IPS DF 4.7 (cell line): Measurements from ENCODE around the gene AKR1E2.
"Not testable (repeated sequence)": the region's sequence is repeated elsewhere in the genome, so short reads cannot be mapped to it uniquely, and the experiment has no call there.

ENCODE experiments used
- DNase-seq: peaks from one replicate; pipeline ENCODE4 v3.0.0-alpha.2; 2013; ENCODE audit warnings: low spot score; ENCODE audit errors: extremely low read depth

AKR1E2 gene

DNA sequence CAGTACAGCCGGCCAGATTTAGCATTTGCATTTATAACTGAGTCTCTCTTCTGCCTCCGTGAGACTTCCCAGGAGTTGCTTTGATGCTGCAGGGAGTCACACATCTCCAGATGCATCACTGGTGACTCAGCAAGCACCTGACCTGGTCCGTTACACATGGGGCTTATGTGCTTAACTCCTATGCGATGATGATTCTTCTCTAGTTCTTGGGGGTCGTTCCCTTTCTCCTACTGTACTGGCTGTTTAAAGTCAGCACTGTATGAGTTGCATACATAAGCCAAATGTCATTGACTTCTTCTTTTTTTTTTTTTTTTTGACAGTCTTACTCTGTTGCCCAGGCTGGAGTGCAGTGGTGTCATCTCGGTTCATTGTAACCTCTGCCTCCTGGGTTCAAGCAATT is 13.0 kb upstream of the AKR1E2 start:
- no peak for DNase-seq

- no peak for DNase-seq
Observed at GRCh38 chr10:4813496-4813895, 12.5 kb upstream of the AKR1E2 start.

DNA sequence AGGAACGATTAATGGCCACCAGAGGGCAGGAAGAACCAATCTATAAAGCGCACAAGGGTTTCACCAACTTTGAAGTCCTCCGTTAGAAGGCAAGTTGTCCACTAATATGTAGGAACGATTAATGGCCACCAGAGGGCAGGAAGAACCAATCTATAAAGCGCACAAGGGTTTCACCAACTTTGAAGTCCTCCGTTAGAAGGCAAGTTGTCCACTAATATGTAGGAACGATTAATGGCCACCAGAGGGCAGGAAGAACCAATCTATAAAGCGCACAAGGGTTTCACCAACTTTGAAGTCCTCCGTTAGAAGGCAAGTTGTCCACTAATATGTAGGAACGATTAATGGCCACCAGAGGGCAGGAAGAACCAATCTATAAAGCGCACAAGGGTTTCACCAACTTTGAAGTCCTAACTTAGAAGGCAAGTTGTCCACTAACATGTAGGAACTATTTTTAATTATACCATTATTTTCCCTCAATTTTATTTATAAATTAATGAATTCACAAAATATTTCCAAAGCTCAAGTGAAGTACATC is 10.3 kb upstream of the AKR1E2 start:
- DNase-seq, result not testable (repeated sequence)

DNA sequence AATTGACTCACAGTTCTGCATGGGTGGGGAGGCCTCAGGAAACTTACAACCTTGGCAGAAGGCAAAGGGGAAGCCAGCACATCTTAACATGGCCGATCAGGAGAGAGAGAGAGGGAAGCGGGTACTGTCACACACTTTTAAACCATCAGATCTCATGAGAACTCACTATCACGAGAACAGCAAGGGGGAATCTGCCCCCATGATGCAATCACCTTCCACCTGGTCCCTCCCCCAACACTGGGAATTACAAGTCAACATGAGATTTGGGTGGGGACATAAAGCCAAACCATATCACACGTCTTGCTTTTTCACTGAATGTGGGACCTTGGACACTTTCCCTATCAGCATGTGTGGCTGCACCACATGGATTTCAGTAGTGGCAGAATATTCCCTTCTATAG is 9.0 kb upstream of the AKR1E2 start:
- DNase-seq, result no peak

- no peak for DNase-seq
Observed at GRCh38 chr10:4819067-4819466, 6.9 kb upstream of the AKR1E2 start.

- DNase-seq, result no peak
Observed at GRCh38 chr10:4819707-4820106, 6.3 kb upstream of the AKR1E2 start.

DNA sequence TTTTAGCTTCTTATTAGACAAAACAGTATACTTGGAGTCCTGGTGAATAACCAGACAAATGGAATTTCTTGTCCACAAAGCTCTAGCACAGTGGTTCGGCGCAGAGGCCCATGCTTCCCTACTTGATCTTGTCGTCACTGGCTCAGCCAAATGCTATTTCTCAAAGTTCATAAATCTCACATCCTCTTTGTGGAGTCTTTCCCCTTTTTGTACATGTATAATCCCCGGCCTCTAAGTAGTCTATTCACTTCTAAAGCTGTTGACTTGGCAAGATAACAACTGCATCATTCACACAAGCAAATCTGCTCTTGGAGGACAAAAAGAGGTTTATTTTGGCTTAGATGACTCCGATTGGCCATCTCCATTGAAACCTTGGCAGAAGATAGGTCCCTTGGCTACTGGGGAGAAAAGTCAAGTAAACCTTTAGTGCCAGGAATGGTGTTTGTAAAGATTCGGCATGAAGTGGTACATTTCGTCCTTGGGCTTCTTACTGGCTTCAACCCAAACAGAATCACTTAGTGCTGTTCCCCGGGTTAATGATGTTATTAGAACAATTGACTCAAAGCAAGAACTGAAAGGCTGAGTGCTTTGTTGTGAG is 5.1 kb upstream of the AKR1E2 start:
- DNase-seq, result no peak

DNA sequence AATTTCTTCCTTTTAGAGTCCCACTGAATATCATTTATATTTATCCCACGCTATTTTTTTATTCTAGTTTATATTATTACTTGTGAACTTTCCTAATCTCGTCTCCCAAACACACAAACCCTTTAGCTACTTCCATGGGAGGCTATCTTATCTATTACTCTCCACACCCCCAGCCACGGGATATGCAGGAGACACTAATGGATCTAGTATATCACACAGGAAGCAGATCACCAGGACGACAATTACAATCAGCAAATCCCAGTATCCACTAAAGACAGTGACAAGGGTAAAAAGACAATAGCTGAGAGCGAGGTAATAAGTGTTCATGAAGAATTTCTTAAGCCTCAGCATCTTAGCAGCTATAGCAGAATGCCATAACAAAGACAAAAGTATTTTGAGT is 3.8 kb upstream of the AKR1E2 start:
- DNase-seq, result no peak

DNA sequence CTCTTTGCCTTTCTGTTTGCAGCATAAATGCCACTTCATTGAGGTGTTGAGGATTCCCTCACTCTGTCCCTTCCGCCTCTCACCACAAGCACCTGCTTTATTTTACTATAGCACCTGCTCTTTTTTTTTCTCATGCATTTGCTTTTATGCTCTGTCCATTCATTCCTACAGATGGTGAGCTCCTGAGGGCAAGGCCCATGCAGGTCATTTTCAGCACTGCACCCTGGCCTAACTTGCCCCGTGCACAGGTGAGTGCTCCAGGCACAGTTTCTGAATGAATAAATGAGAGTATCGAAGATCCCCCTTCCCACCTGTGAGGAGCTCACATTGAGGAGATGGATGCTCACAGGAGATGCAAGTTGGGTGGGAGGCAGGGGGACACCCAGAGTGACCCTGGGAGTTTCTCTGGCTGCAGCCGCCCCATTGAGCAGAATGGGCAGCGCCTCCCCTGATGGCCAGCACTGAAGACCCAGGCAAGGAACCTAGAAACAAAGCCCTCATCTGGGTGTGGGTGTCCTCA is 1.2 kb upstream of the AKR1E2 start:
- DNase-seq, result no peak

DNA sequence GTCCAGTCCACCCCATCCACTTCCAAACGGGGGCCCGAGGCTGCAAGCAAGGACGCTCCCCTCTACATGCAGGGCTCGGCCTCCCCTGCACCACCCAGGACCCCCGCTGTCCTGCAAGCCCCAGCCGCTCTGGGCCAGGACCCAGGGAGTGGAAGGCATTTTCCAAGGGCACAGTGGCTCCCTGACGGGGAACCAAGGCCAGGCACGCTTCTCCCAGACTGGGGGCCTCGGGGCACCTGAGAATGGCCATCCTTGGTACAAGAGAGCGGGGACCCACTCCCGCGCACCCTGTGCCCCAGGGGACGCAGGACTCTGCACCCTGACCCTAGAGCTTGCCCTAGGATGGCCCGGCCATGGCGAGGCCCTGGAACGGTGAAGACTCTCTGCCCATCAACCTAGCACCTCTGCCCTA is 545 bp upstream of the AKR1E2 start:
- no peak for DNase-seq

DNA sequence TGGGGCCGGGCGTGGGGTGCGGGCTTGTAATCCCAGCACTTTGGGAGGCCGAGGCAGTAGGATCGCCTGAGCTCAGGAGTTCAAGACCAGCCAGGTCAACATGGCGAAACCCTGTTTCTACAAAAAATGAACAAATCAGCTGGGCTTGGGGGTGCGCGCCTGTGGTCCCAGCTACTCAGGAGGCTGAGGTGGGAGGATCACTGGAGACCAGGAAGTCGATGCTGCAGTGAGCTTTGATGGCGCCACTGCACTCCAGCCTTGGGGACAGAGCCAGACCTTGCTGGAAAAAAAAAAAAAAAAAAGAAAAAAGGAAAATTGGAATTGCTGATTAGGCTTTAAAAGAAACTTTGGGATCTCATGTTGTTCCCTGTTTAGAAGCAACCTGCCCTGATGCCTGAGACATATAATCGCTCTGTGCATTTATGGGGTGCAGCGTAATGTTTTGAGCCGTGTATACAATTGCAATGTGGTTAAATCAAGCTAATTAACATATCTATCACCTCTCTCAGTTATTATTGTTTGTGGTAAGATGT is 851 bp downstream of the AKR1E2 start:
- no peak for DNase-seq

DNA sequence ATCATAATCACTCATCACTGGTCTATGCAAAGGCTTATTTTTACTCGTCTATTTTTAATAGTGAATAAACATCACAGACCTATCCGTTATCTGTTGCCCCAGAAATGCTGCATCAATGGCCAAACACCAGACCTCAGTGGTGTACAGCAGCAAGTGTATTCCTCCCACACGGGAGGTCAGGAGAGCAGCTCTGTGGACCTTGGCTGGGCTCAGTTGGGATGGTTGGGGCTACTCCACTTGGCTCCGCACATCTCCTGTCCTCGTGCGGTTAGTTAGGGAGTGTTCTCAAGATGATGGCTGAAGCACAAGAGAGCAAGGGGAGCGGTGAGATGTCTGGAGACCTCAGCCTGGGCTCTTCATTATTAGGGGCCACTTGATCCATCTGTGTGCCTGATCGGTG is 2.0 kb downstream of the AKR1E2 start:
- no peak for DNase-seq

DNA sequence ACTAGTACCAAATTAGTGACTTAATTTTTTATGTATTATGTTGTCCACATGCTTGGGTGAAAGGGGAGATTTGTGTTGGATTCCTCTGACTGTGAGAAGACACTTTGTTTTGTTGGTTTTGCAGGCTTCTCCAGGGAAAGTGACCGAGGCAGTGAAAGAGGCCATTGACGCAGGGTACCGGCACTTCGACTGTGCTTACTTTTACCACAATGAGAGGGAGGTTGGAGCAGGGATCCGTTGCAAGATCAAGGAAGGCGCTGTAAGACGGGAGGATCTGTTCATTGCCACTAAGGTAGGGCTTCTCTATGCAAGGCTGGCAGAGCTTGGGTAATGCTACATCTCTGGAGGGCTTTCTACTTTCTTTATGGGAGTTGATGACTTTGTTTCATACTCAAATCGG is 4.5 kb downstream of the AKR1E2 start:
- no peak for DNase-seq

GRCh38 chr10:4831091-4831490 is 5.1 kb downstream of the AKR1E2 start:
- no peak for DNase-seq

GRCh38 chr10:4833286-4833685 is 7.3 kb downstream of the AKR1E2 start:
- DNase-seq, result no peak

DNA sequence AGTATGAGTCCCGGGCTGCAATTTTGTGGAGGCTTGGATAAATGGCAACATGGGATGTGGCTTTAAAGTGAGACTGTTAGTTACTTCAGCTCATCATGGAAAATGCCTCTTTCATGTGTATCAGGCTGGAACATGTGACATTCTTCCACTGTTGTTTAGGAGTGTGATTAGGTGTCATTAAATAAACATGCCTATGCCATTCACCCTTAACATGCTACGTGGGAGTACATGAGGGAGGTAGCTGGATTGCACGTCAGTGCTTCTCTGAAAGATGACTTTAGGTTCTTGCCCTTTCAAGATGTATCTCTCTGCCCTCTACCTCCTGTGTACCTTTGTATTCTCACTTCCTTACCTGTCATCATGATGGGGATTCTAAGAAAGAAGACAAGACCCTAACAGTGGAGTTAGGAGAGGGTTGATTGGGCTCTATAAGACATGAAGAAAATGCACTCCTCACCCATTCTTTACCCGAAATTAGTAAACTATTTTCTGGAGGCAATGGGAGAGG is 8.9 kb downstream of the AKR1E2 start:
- DNase-seq, result no peak

DNA sequence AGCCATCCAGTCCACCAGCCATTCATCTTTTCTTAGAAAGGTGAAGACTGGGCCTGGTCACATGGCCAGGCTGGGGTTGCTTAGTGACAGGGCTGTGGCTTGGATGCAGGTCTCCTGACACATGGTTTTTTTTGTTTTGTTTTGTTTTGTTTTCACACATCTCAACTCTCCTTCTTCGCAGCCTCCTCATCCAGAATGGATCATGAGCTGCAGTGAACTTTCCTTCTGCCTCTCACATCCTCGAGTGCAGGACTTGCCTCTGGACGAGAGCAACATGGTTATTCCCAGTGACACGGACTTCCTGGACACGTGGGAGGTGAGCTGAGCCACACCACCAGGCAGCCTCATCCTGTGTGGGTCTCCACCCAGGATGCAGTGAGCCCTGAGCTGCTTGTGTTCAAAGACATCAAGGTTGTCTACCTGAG is 9.5 kb downstream of the AKR1E2 start:
- DNase-seq, result no peak

DNA sequence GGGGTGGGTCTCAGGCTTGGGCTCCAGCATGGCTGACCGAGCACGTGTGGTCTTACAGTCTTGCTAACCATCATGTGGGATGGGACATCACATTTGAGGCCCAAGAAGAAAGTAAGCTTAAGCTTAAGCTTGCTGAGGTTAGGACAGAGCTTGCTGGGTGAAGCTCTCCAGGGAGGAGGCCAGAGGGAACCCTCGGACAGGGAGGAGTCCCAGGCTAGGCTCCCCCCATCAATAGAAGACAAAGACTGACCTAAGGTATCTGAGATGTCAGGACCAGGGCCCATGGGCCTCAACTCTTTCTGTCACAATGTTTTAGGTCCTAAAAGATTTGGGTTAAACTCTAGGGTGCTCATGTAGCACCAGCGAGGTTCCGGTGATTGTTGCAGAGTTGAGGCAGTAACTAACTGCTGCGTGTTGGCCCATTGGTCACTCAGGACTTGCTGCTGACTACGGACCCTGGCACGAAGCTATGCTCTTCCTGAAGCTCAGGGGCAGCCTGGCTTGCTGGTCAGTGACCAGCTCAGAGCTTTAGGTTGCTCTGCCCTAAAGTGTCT is 10.5 kb downstream of the AKR1E2 start:
- DNase-seq, result no peak

DNA sequence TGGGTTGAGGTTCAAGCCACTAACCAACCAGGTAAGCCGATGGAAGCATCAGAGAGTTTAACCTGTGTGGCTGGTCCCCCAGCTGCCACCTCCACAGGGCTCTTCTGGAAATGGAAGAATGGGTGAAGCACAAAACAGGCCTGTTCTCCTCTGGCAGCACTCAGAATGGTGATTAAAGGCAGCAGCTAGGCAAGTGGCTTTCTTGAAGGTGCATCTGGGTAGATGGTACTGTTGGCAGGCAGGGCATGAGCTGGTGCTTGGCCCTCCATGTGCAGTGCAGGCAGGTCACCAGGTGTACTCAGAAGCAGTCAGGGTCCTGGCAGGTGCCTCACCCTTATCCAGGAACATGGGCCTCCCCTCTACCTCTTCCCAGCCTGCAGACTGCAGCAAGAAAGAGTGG is 11.5 kb downstream of the AKR1E2 start:
- DNase-seq, result no peak

DNA sequence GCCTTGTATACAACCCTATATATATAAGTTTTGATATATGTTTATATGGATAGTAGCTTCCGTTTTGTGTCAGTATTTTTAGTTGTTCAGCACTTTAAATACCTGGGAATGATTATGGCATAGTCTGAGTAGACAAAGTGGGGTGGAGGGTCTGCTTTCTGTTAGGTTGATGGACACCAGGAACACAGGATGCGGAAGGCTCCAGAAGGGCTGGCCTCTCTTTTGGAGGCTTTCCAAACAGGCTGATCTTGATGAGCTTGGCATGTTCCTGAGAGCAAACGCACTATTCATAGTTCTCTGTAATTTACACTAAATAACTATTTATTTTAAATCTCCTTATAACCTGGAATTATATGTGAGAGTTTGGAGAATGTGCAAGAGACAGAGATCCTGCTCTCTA is 12.7 kb downstream of the AKR1E2 start:
- no peak for DNase-seq

DNA sequence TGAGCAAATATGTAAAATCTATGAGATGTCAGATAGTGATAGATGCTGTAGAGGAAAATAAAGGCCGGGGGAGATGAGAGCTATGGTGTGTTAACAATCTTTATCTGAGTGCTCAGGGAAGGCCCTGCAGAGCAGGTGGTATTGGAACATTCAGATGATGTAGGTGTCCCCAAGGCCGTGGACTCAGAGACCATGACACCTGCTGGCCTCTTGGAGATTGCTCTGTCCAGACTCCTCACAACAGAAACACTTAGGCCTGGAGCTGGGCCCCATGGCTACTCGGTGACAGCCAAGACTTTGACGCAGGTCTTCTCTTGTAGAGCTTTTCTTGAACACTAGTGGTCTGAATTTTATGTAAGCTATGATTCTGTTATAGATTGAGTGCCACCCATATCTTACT is 13.3 kb downstream of the AKR1E2 start:
- no peak for DNase-seq

GRCh38 chr10:4840151-4840550 is 14.1 kb downstream of the AKR1E2 start:
- DNase-seq, result no peak
